Measurements from ENCODE around the gene MDM2.

- TF ChIP-seq CTCF (IDR thresholded peaks at IDR 0.05) (no peak), POLR2A (IDR thresholded peaks at IDR 0.05) (no peak)
Observed at GRCh38 chr12:68781728-68782127, 26.2 kb upstream of the MDM2 start.

Measured in uterus (tissue), 2 donors.